ENCODE data around the gene TLCD5.

Gene TLCD5

GRCh38 chr11:120324932-120325810, at the start of gene TLCD5:
Gene TLCD5 (plus strand): TSS chr11:120325299. CDS start chr11:120327442, 2,143 bp downstream.
- ATAC-seq (peak; percentile 84), DNase-seq (ENCODE audit: low spot score in 2 of 2) (no peak)
- Mint-ChIP-seq H3K27ac (peak within 1 kb of the TSS; percentile 32), H3K4me3 (peak within 1 kb of the TSS; percentile 60), H3K9me3 (no peaks in the 10 kb centered on the region), H3K4me1 (peaks cover 5% of the 10 kb centered on the region), H3K36me3 (no peaks in the 10 kb centered on the region)

- no peak overlapping the region for H3K27ac Mint-ChIP-seq
- no peak overlapping the region for H3K4me3 Mint-ChIP-seq
- H3K9me3 Mint-ChIP-seq, result no peaks in the 10 kb centered on the region
- DNase-seq (ENCODE audit: low spot score in 2 of 2) (no peak), ATAC-seq (no peak)
- no peaks in the 10 kb centered on the region for H3K36me3 Mint-ChIP-seq
- H3K4me1 Mint-ChIP-seq, result no peaks in the 10 kb centered on the region
Measured at GRCh38 chr11:120279502-120279901, 45.6 kb upstream of the TLCD5 start.

GRCh38 chr11:120280600-120281051, 44.5 kb upstream of the TLCD5 start:
- Mint-ChIP-seq H3K4me1 (no peaks in the 10 kb centered on the region), H3K9me3 (no peaks in the 10 kb centered on the region), H3K4me3 (no peak overlapping the region), H3K36me3 (no peaks in the 10 kb centered on the region), H3K27ac (peak overlapping the region; percentile 43)
- DNase-seq (ENCODE audit: low spot score in 2 of 2) (no peak), ATAC-seq (no peak)

- no peak for DNase-seq (ENCODE audit: low spot score in 2 of 2)
- Mint-ChIP-seq H3K9me3 (no peaks in the 10 kb centered on the region), H3K4me3 (no peak overlapping the region), H3K27ac (no peak overlapping the region), H3K4me1 (no peaks in the 10 kb centered on the region), H3K36me3 (no peaks in the 10 kb centered on the region)
- no peak for ATAC-seq
Measured at GRCh38 chr11:120281143-120281795, 43.8 kb upstream of the TLCD5 start.

DNA sequence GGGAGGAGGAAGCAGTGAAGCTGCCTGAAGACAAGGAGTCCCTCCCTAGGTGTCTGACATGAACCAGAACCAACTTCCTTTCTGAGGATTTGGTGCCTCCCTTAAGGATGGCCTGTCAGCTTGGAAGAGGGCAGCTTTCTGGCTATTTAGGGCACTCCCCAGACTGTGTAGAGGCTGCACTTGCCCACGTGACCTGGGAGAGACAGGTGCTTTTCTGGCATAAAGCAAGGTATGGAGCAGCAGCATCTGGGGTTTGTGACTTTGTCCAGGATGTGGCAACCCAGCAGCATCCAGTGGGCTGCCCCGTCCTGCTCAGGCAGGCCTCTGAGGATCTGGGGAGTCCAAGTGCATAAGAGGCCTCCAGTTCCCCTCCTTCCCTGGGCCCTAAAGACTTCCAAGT, 42.0 kb upstream of the TLCD5 start:
- Mint-ChIP-seq H3K36me3 (no peaks in the 10 kb centered on the region), H3K4me3 (no peak overlapping the region), H3K27ac (no peak overlapping the region), H3K9me3 (no peaks in the 10 kb centered on the region), H3K4me1 (no peaks in the 10 kb centered on the region)
- ATAC-seq, result no peak
- DNase-seq (ENCODE audit: low spot score in 2 of 2), result no peak

DNA sequence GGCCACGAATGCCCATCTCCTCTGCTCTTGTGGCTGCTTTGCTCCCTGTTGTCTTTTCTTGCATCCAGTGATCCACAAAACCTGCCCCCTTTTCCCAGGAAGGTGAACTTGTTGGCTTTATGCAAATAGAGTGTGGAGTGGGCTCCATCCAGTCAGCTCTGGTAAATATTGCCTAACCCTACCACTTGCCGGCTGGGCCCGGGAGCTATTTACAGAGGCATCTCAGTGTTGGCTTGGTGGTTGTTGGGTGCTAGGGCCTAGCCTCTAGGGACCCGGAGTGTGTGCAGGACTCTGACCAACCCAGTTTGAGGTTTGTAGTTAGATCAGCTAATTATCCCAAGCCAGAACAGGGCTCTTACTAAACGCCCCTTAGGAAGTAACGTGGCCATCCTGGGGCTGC, 40.8 kb upstream of the TLCD5 start:
- no peak for DNase-seq (ENCODE audit: low spot score in 2 of 2)
- H3K4me3 Mint-ChIP-seq, result no peak overlapping the region
- H3K9me3 Mint-ChIP-seq, result no peaks in the 10 kb centered on the region
- no peaks in the 10 kb centered on the region for H3K36me3 Mint-ChIP-seq
- ATAC-seq, result no peak
- H3K27ac Mint-ChIP-seq, result no peak overlapping the region
- H3K4me1 Mint-ChIP-seq, result no peaks in the 10 kb centered on the region

DNA sequence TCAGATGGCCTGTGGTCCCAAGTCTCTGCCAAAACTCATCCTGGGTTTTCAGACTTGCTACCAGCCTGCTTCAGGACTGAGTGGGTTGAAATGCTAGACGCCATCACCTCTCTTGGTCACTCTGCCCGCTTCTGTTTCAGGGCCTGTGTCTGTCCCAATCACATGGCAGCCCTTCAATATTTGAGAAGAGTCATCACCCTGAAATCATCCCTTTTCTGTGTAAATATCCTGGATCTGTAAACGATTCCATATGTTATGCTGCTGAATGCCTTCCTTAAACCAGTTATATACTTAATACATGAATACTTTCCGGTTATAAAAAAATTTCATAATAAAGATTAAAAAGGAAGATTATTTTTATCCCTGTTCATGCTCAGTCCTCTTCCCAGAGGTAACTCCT, 39.8 kb upstream of the TLCD5 start:
- no peak for ATAC-seq
- H3K9me3 Mint-ChIP-seq, result no peaks in the 10 kb centered on the region
- H3K36me3 Mint-ChIP-seq, result no peaks in the 10 kb centered on the region
- no peak for DNase-seq (ENCODE audit: low spot score in 2 of 2)
- H3K27ac Mint-ChIP-seq, result no peak overlapping the region
- no peak overlapping the region for H3K4me3 Mint-ChIP-seq
- H3K4me1 Mint-ChIP-seq, result no peaks in the 10 kb centered on the region

DNA sequence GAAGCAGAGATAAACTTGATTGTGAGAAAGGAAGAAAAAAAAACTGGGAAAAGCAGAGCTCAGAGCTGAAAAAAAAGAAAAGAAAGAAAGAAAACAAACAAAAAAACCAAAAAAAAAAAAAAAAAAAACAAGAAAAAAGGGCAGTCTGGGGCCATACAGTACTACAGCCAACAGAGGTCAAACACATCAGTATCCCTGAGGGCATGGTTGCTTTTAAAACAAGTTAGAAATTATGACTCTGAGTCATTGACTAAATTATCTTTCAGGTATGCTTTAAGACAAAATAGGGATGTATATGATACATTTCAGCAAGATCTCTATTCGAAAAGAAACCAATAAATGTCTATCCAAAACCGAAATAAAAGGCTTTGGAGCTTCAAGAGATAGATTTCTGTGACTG, 37.1 kb upstream of the TLCD5 start:
- ATAC-seq (no peak), DNase-seq (ENCODE audit: low spot score in 2 of 2) (no peak)
- Mint-ChIP-seq H3K36me3 (no peaks in the 10 kb centered on the region), H3K9me3 (no peaks in the 10 kb centered on the region), H3K27ac (no peak overlapping the region), H3K4me1 (no peaks in the 10 kb centered on the region), H3K4me3 (no peak overlapping the region)

GRCh38 chr11:120289426-120289825, 35.7 kb upstream of the TLCD5 start:
- ATAC-seq, result no peak
- no peak overlapping the region for H3K27ac Mint-ChIP-seq
- H3K36me3 Mint-ChIP-seq, result no peaks in the 10 kb centered on the region
- H3K4me3 Mint-ChIP-seq, result no peak overlapping the region
- DNase-seq (ENCODE audit: low spot score in 2 of 2), result no peak
- H3K4me1 Mint-ChIP-seq, result no peaks in the 10 kb centered on the region
- no peaks in the 10 kb centered on the region for H3K9me3 Mint-ChIP-seq

DNA sequence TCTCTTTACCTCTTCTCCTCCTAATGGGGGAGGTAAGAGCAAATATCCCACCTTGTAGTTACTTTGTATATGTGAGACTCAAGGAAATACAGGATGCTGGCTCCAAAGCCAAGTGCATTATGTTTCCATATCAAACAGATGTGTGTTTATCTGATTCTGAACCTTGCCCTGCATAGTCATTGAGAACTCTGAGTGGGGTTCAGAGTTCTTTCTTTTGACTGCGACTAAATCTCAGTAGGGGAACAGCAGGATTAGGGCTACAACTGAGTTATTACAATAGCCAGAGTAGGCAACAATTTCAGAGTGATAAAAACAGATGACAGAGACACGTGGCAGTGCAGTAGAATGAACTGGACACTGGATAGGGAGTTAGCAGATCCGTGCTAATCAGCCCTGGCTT, 34.1 kb upstream of the TLCD5 start:
- Mint-ChIP-seq H3K27ac (no peak overlapping the region), H3K4me3 (no peak overlapping the region), H3K36me3 (no peaks in the 10 kb centered on the region), H3K9me3 (no peaks in the 10 kb centered on the region), H3K4me1 (no peaks in the 10 kb centered on the region)
- DNase-seq (ENCODE audit: low spot score in 2 of 2) (no peak), ATAC-seq (no peak)

- no peak for ATAC-seq
- Mint-ChIP-seq H3K4me3 (no peak overlapping the region), H3K9me3 (no peaks in the 10 kb centered on the region), H3K27ac (no peak overlapping the region), H3K4me1 (no peaks in the 10 kb centered on the region), H3K36me3 (no peaks in the 10 kb centered on the region)
- DNase-seq (ENCODE audit: low spot score in 2 of 2), result no peak
Measured at GRCh38 chr11:120293038-120293800, 31.9 kb upstream of the TLCD5 start.

GRCh38 chr11:120294096-120294495, 31.0 kb upstream of the TLCD5 start:
- no peaks in the 10 kb centered on the region for H3K36me3 Mint-ChIP-seq
- no peak overlapping the region for H3K4me3 Mint-ChIP-seq
- no peak overlapping the region for H3K27ac Mint-ChIP-seq
- DNase-seq (ENCODE audit: low spot score in 2 of 2), result no peak
- ATAC-seq, result no peak
- H3K4me1 Mint-ChIP-seq, result no peaks in the 10 kb centered on the region
- no peaks in the 10 kb centered on the region for H3K9me3 Mint-ChIP-seq

GRCh38 chr11:120295099-120295498, 30.0 kb upstream of the TLCD5 start:
- no peak for DNase-seq (ENCODE audit: low spot score in 2 of 2)
- no peak overlapping the region for H3K27ac Mint-ChIP-seq
- ATAC-seq, result no peak
- H3K4me1 Mint-ChIP-seq, result no peaks in the 10 kb centered on the region
- no peaks in the 10 kb centered on the region for H3K9me3 Mint-ChIP-seq
- H3K4me3 Mint-ChIP-seq, result no peak overlapping the region
- no peaks in the 10 kb centered on the region for H3K36me3 Mint-ChIP-seq

DNA sequence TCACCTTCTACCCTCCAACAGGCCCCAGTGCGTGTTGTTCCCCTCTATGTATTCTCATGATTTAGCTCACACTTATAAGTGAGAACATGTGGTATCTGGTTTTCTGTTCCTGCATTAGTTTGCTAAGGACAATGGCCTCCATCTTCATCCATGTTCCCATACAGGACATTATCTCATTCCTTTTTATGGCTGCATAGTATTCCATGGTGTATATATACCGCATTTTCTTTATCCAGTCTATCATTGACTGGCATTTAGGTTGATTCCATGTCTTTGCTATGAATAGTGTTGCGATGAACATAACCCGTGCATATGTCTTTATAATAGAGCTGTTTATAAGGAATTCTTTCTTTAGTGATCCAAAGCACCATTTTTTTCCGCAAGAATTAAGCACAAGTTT, 28.5 kb upstream of the TLCD5 start:
- H3K4me1 Mint-ChIP-seq, result no peaks in the 10 kb centered on the region
- no peak overlapping the region for H3K4me3 Mint-ChIP-seq
- DNase-seq (ENCODE audit: low spot score in 2 of 2) (no peak), ATAC-seq (no peak)
- no peaks in the 10 kb centered on the region for H3K9me3 Mint-ChIP-seq
- no peak overlapping the region for H3K27ac Mint-ChIP-seq
- H3K36me3 Mint-ChIP-seq, result no peaks in the 10 kb centered on the region

DNA sequence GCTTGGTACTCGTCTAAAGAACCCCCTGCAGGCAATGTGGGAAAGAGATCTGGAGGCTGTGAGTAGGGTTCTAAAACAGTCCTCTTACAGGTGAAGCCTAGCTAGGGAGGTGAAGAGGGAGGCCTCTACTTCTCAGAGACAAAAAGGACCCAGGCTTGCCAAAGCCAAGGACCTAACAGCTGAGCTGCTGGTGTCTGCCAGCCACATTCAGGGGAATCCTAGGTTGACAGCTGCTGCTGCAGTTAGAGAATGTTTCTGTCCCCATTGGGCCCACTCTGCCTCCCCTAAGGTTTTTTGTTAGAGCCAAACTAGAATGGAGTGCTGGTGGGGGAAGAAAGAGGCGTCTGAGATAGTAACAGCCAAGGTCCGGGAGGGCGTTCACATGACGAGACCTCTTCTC, 26.6 kb upstream of the TLCD5 start:
- Mint-ChIP-seq H3K27ac (no peak overlapping the region), H3K4me3 (no peak overlapping the region), H3K4me1 (no peaks in the 10 kb centered on the region), H3K9me3 (no peaks in the 10 kb centered on the region), H3K36me3 (no peaks in the 10 kb centered on the region)
- ATAC-seq (no peak), DNase-seq (ENCODE audit: low spot score in 2 of 2) (no peak)

Measured in stimulated activated effector memory CD8-positive, alpha-beta T cell treated with anti-CD3 and anti-CD28 coated beads, Interleukin-12 subunit alpha, Interleukin-12 subunit beta, amount 100 ng/mL, for 72 hours (primary cell).